Muscle layer of colon (tissue), 2 donors: ENCODE data around the gene NALCN.
"Not testable (repeated sequence)": the region's sequence is repeated elsewhere in the genome, so short reads cannot be mapped to it uniquely, and the experiment has no call there.

Source experiments
- H3K27ac ChIP-seq: one replicate; pipeline ENCODE4 v1.7.0; 2013; ENCODE audit warnings: low read depth, mild to moderate bottlenecking, low read length, moderate library complexity
- H3K27me3 ChIP-seq, 2 donors: one replicate each; pipeline ENCODE4 v1.7.0; 2013; ENCODE audit warnings: low read length in 2 of 2, mild to moderate bottlenecking in 2 of 2; ENCODE audit not compliant: insufficient read depth in 2 of 2, control insufficient read depth in 1 of 2
- H3K36me3 ChIP-seq: one replicate; pipeline ENCODE4 v1.7.0; 2013; ENCODE audit warnings: mild to moderate bottlenecking, low read length; ENCODE audit not compliant: insufficient read depth
- H3K4me1 ChIP-seq: one replicate; pipeline ENCODE4 v1.7.0; 2013; ENCODE audit warnings: mild to moderate bottlenecking, low read length; ENCODE audit not compliant: insufficient read depth
- H3K4me3 ChIP-seq, 2 donors: one replicate each; pipeline ENCODE4 v1.7.0; 2013; ENCODE audit warnings: low read length in 2 of 2, low read depth in 1 of 2, mild to moderate bottlenecking in 1 of 2, moderate library complexity in 1 of 2
- H3K9ac ChIP-seq: one replicate; pipeline ENCODE4 v1.7.0; 2013; ENCODE audit warnings: low read length
- H3K9me3 ChIP-seq: one replicate; pipeline ENCODE4 v1.7.0; 2013; ENCODE audit warnings: mild to moderate bottlenecking, low read length
- donor health status: abdominal sarcoma.
- donor health status: Adenocarcinoma of cecum.

NALCN gene

GRCh38 chr13:101327871-101328270, 88.4 kb downstream of the NALCN start:
- Histone ChIP-seq H3K27me3 (no peaks in the 10 kb centered on the region), H3K9ac (no peak overlapping the region), H3K9me3 (no peaks in the 10 kb centered on the region), H3K4me1 (no peaks in the 10 kb centered on the region), H3K4me3 (no peak overlapping the region), H3K36me3 (no peaks in the 10 kb centered on the region), H3K27ac (no peak overlapping the region)

GRCh38 chr13:101326710-101327109, 89.6 kb downstream of the NALCN start:
- H3K27me3 ChIP-seq, result no peaks in the 10 kb centered on the region
- H3K36me3 ChIP-seq, result no peaks in the 10 kb centered on the region
- no peak overlapping the region for H3K9ac ChIP-seq
- no peak overlapping the region for H3K27ac ChIP-seq
- no peak overlapping the region for H3K4me3 ChIP-seq
- no peaks in the 10 kb centered on the region for H3K4me1 ChIP-seq
- H3K9me3 ChIP-seq, result no peaks in the 10 kb centered on the region

GRCh38 chr13:101325423-101325822, 90.9 kb downstream of the NALCN start:
- no peak overlapping the region for H3K4me3 ChIP-seq
- no peaks in the 10 kb centered on the region for H3K9me3 ChIP-seq
- H3K36me3 ChIP-seq, result no peaks in the 10 kb centered on the region
- no peaks in the 10 kb centered on the region for H3K27me3 ChIP-seq
- H3K27ac ChIP-seq, result no peak overlapping the region
- no peak overlapping the region for H3K9ac ChIP-seq
- H3K4me1 ChIP-seq, result no peaks in the 10 kb centered on the region

DNA sequence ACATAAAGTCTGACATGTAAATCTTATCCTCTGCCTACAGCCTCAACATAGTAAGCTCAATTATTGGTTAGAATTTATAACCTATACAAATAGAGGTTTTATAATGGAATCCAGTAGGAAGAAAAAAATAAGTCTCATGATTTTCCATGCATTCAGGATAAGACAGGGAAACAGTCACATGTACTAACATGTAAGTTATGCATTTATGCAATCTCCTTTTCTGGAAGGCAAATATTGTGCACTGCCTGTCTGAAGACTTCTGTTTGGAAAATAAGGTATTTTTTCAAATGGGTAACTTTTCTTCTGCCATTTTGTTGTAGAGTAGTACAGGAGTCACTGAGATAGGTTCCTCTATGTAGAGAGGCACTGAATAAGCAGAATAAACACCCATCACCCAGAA, 92.7 kb downstream of the NALCN start:
- Histone ChIP-seq H3K4me1 (no peaks in the 10 kb centered on the region), H3K27me3 (no peaks in the 10 kb centered on the region), H3K9ac (no peak overlapping the region), H3K36me3 (no peaks in the 10 kb centered on the region), H3K27ac (no peak overlapping the region), H3K4me3 (no peak overlapping the region), H3K9me3 (no peaks in the 10 kb centered on the region)

DNA sequence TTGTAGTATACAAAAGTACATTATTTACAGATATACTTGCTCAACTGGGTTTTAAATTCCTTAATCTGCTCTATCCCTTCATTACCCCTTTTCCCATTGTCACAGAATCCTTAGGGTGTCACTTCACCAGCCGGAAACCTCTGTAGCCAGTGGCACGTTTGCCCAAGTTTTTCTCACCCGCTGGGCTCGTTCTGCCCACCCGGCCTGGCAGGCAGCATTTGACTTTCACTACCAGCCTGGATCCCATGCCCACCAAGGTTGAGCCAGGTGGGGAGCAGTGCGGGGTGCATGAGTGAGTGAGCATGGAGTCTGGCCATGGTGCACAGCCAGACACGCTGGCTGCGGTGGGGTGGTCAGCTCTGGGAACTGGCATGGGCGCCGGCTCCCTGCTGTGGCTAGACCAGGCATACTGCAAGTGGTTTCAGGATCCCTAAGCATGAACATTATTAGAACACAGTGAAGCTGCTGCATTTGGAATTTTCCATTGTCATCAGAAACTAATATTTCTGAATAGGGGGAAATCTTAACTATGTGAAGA, 98.3 kb downstream of the NALCN start:
- H3K9me3 ChIP-seq, result no peaks in the 10 kb centered on the region
- H3K4me3 ChIP-seq, result no peak overlapping the region
- H3K4me1 ChIP-seq, result no peaks in the 10 kb centered on the region
- no peaks in the 10 kb centered on the region for H3K36me3 ChIP-seq
- H3K27ac ChIP-seq, result no peak overlapping the region
- H3K9ac ChIP-seq, result no peak overlapping the region
- no peaks in the 10 kb centered on the region for H3K27me3 ChIP-seq

DNA sequence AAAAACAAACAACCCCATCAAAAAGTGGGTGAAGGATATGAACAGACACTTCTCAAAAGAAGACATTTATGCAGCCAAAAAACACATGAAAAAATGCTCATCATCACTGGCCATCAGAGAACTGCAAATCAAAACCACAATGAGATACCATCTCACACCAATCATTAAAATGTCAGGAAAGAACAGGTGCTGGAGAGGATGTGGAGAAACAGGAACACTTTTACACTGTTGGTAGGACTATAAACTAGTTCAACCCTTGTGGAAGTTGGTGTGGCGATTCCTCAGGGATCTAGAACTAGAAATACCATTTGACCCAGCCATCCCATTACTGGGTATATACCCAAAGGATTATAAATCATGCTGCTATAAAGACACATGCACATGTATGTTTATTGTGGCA, 102.8 kb downstream of the NALCN start:
- not testable (repeated sequence) for H3K4me3 ChIP-seq, H3K36me3 ChIP-seq, H3K4me1 ChIP-seq, H3K27ac ChIP-seq, H3K9ac ChIP-seq, H3K9me3 ChIP-seq, H3K27me3 ChIP-seq

DNA sequence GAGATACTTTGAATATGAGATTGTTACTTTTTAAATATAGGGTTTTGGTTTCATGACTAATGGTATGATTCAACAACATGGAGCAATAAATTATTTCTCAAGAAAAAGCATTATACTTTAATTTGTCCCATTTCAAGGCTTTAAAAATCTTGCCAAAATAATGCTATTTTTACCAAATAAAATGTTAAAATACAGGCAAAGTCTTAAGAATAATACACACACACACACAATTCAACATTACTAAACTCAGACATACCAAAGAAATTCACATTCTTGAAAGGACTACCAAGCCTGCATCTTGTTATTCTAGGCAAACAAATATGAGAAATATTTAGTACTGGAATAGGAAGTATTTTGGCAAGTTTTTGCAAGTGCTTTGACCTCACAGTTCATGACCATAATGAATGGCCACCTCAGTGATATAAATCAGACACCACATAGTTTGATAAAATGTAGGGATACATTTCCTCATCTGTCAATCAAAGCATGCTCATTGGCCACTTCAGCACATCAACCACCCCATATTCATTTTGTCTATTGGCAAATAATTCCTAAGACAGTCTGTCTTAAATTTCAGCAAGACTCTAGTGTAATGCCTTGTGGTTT, 107.2 kb downstream of the NALCN start:
- Histone ChIP-seq H3K4me3 (no peak overlapping the region), H3K9me3 (no peaks in the 10 kb centered on the region), H3K4me1 (no peaks in the 10 kb centered on the region), H3K9ac (no peak overlapping the region), H3K27me3 (no peaks in the 10 kb centered on the region), H3K36me3 (no peaks in the 10 kb centered on the region), H3K27ac (no peak overlapping the region)

DNA sequence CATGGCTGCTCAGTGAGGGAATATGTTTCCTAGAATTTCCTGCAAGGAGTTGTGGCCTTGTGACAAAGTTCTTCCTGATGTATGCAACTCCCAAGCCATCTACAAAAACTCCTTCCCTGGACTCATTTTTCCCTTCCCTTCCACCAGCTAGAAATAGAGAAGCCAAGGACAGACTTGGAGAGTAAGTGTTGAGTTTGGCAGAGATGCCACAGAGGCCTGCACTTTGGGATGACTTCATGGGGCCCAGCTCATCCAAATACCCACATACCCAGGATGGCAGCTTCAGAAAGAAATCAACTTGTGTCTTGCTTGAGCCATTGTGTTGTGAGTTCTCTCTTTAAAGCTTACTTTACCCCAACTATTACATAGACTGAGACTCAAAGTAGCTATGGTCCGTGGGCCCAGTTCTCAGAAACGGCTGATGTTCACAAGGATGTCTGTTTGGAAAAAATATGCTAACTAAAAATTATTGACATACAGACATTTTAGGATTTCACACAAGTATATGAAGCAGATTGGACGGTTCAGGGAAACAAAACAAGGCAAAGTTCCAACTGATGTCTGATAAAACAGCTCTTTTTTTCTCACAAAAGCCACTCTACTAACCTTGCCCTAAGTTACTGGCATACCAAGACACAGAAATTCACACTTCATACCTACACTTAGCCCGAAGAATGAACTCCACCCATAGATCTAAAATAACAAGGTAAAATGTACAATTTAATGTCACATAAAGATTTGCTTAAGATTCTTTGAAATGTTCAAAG, 107.9 kb downstream of the NALCN start:
- Histone ChIP-seq H3K27ac (no peak overlapping the region), H3K27me3 (no peaks in the 10 kb centered on the region), H3K36me3 (no peaks in the 10 kb centered on the region), H3K9me3 (no peaks in the 10 kb centered on the region), H3K4me3 (no peak overlapping the region), H3K9ac (no peak overlapping the region), H3K4me1 (no peaks in the 10 kb centered on the region)

DNA sequence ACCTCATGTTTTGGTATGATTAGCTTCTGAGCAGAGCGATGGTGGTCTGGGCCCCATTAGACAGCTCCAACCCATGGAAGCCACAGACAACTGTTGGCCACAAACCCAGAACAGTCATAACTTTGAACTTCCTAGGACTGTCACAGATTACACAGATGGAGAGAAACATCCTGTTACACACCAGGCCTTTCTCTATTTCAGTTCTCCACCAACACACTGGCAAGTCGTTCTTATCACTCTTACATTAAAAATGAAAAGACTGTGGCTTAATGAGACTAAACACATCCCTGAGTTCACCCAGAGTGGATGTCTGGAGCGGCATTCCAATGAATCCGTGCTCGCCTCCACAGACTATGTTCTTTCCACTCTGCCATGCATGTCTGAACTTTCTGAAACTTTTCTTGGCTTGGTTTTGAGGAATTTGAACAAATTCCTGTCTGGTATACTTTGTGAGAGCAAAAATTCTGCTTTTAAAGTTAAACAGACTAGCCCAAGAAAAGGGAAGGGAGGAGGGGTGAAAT, 109.1 kb downstream of the NALCN start:
- H3K9me3 ChIP-seq, result no peaks in the 10 kb centered on the region
- no peak overlapping the region for H3K27ac ChIP-seq
- no peak overlapping the region for H3K4me3 ChIP-seq
- H3K9ac ChIP-seq, result no peak overlapping the region
- no peaks in the 10 kb centered on the region for H3K36me3 ChIP-seq
- H3K27me3 ChIP-seq, result no peaks in the 10 kb centered on the region
- H3K4me1 ChIP-seq, result no peaks in the 10 kb centered on the region

DNA sequence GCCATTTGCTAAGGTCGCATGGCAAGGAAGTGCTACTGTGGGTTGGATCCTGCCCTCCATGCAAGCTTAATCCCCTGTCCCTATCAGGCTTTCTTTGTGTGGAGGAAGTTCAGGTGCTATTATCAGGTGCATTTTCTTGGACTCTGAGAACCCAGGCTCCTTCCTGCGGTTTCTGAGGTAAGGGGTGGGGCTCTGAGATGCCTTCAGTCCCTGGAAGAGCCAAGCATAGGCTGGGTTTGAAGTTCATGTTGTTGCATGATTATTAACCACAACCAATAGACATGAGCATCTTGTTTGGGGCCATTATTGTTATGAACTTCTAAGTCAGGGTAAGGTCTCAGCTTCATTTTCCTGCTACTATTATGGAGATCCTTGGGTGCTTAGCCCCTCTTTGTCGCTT, 109.5 kb downstream of the NALCN start:
- Histone ChIP-seq H3K27ac (no peak overlapping the region), H3K4me1 (no peaks in the 10 kb centered on the region)

DNA sequence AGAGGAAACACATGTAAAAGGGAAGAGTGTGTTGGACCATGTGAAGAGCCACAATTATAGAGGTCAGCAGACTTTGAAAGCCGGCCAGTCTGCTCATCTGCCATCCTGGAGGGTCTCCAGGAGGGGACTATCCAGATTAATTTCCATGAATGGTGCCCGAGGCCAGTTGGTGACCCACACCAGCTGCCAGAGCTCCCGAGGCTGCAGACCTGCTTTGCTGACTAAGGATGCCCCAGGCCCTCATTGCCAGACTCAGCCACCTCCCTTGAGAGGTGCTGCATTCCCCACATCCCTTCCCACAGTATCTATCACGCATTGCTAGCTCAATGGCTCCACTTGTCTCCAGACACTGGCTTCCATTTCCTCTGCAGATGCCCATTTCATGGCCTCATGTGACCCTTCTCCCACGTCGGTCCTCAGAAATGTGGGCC, 110.3 kb downstream of the NALCN start:
- H3K27me3 ChIP-seq, result no peaks in the 10 kb centered on the region
- no peak overlapping the region for H3K9ac ChIP-seq
- H3K36me3 ChIP-seq, result no peaks in the 10 kb centered on the region
- no peak overlapping the region for H3K4me3 ChIP-seq
- H3K9me3 ChIP-seq, result no peaks in the 10 kb centered on the region
- H3K27ac ChIP-seq, result no peak overlapping the region
- no peaks in the 10 kb centered on the region for H3K4me1 ChIP-seq

More for the DNA sequence above, 109.5 kb downstream of the NALCN start:
- H3K4me3 ChIP-seq, result no peak overlapping the region
- H3K36me3 ChIP-seq, result no peaks in the 10 kb centered on the region
- H3K9ac ChIP-seq, result no peak overlapping the region
- H3K27me3 ChIP-seq, result no peaks in the 10 kb centered on the region
- no peaks in the 10 kb centered on the region for H3K9me3 ChIP-seq
